Measurements from ENCODE around the gene HNMT.

GRCh38 chr2:137930146-137930545 lies 34.1 kb upstream of the HNMT start:
- TF ChIP-seq CTCF (IDR thresholded peaks at IDR 0.05): no peak
- no peak for TF ChIP-seq ZFX (IDR thresholded peaks at IDR 0.05; ENCODE audit: borderline replicate concordance)

All from 22Rv1 (cell line).